Mucosa of stomach (tissue), 1 donor: ENCODE measurements around the gene LHFPL2.

Experiments used
- H3K27me3 ChIP-seq: one replicate; pipeline ENCODE4 v1.7.0; 2013; ENCODE audit warnings: mild to moderate bottlenecking, low read length; ENCODE audit not compliant: control insufficient read depth, insufficient read depth
- H3K36me3 ChIP-seq: one replicate; pipeline ENCODE4 v1.7.0; 2013; ENCODE audit warnings: low read length; ENCODE audit not compliant: control insufficient read depth, insufficient read depth
- H3K4me1 ChIP-seq: one replicate; pipeline ENCODE4 v1.7.0; 2013; ENCODE audit warnings: mild to moderate bottlenecking, low read length; ENCODE audit not compliant: control insufficient read depth, insufficient read depth
- H3K4me3 ChIP-seq: one replicate; pipeline ENCODE4 v1.7.0; 2013; ENCODE audit warnings: low read length
- H3K9ac ChIP-seq: one replicate; pipeline ENCODE4 v1.7.0; 2013; ENCODE audit warnings: mild to moderate bottlenecking, low read length, moderate library complexity
- H3K9me3 ChIP-seq: one replicate; pipeline ENCODE4 v1.7.0; 2013; ENCODE audit warnings: mild to moderate bottlenecking, low read length, moderate library complexity; ENCODE audit not compliant: control insufficient read depth
- donor health status: Pancreatic carcinoma.

Gene LHFPL2

GRCh38 chr5:78611126-78611605 is 37.4 kb downstream of the LHFPL2 start:
- Histone ChIP-seq H3K36me3 (no peaks in the 10 kb centered on the region), H3K9me3 (no peaks in the 10 kb centered on the region), H3K4me3 (no peak overlapping the region), H3K9ac (no peak overlapping the region), H3K4me1 (no peaks in the 10 kb centered on the region), H3K27me3 (no peaks in the 10 kb centered on the region)

- Histone ChIP-seq H3K27me3 (no peaks in the 10 kb centered on the region), H3K4me1 (no peaks in the 10 kb centered on the region), H3K9ac (no peak overlapping the region), H3K4me3 (no peak overlapping the region), H3K9me3 (no peaks in the 10 kb centered on the region), H3K36me3 (no peaks in the 10 kb centered on the region)
Measured at GRCh38 chr5:78610636-78611035, 37.9 kb downstream of the LHFPL2 start.

- H3K4me3 ChIP-seq = no peak overlapping the region
- peaks cover 3% of the 10 kb centered on the region for H3K4me1 ChIP-seq
- peak overlapping the region; percentile 3 for H3K9ac ChIP-seq
Measured at GRCh38 chr5:78610163-78610583, 38.4 kb downstream of the LHFPL2 start.

GRCh38 chr5:78607864-78608263 is 40.7 kb downstream of the LHFPL2 start:
- Histone ChIP-seq H3K9me3 (no peaks in the 10 kb centered on the region), H3K9ac (no peak overlapping the region), H3K4me3 (no peak overlapping the region), H3K36me3 (no peaks in the 10 kb centered on the region), H3K4me1 (peaks cover 12% of the 10 kb centered on the region), H3K27me3 (no peaks in the 10 kb centered on the region)

More at GRCh38 chr5:78610163-78610583, 38.4 kb downstream of the LHFPL2 start:
- H3K36me3 ChIP-seq = no peaks in the 10 kb centered on the region
- H3K9me3 ChIP-seq = no peaks in the 10 kb centered on the region
- no peaks in the 10 kb centered on the region for H3K27me3 ChIP-seq

GRCh38 chr5:78606241-78606640 is 42.3 kb downstream of the LHFPL2 start:
- H3K9ac ChIP-seq = no peak overlapping the region
- H3K4me3 ChIP-seq = no peak overlapping the region
- peaks cover 25% of the 10 kb centered on the region for H3K4me1 ChIP-seq
- H3K27me3 ChIP-seq = no peaks in the 10 kb centered on the region
- no peaks in the 10 kb centered on the region for H3K36me3 ChIP-seq
- no peaks in the 10 kb centered on the region for H3K9me3 ChIP-seq

GRCh38 chr5:78605611-78606010 is 43.0 kb downstream of the LHFPL2 start:
- Histone ChIP-seq H3K4me3 (no peak overlapping the region), H3K4me1 (peaks cover 29% of the 10 kb centered on the region), H3K27me3 (no peaks in the 10 kb centered on the region), H3K9me3 (no peaks in the 10 kb centered on the region), H3K9ac (no peak overlapping the region), H3K36me3 (no peaks in the 10 kb centered on the region)

GRCh38 chr5:78604689-78605285 is 43.8 kb downstream of the LHFPL2 start:
- Histone ChIP-seq H3K4me1 (peaks cover 30% of the 10 kb centered on the region), H3K4me3 (no peak overlapping the region), H3K9me3 (no peaks in the 10 kb centered on the region), H3K9ac (no peak overlapping the region), H3K27me3 (no peaks in the 10 kb centered on the region), H3K36me3 (no peaks in the 10 kb centered on the region)

GRCh38 chr5:78603636-78604175 is 44.9 kb downstream of the LHFPL2 start:
- Histone ChIP-seq H3K4me3 (no peak overlapping the region), H3K4me1 (peaks cover 30% of the 10 kb centered on the region), H3K9ac (no peak overlapping the region), H3K9me3 (no peaks in the 10 kb centered on the region), H3K36me3 (no peaks in the 10 kb centered on the region), H3K27me3 (no peaks in the 10 kb centered on the region)

GRCh38 chr5:78602400-78602799 is 46.2 kb downstream of the LHFPL2 start:
- Histone ChIP-seq H3K27me3 (no peaks in the 10 kb centered on the region), H3K9me3 (no peaks in the 10 kb centered on the region), H3K9ac (no peak overlapping the region), H3K36me3 (no peaks in the 10 kb centered on the region), H3K4me3 (no peak overlapping the region), H3K4me1 (peaks cover 34% of the 10 kb centered on the region)

GRCh38 chr5:78601559-78602314 is 46.8 kb downstream of the LHFPL2 start:
- no peaks in the 10 kb centered on the region for H3K36me3 ChIP-seq
- no peaks in the 10 kb centered on the region for H3K27me3 ChIP-seq
- peaks cover 34% of the 10 kb centered on the region for H3K4me1 ChIP-seq
- H3K9me3 ChIP-seq = no peaks in the 10 kb centered on the region
- H3K9ac ChIP-seq = no peak overlapping the region
- H3K4me3 ChIP-seq = no peak overlapping the region

- H3K9me3 ChIP-seq = no peaks in the 10 kb centered on the region
- H3K9ac ChIP-seq = no peak overlapping the region
- no peaks in the 10 kb centered on the region for H3K36me3 ChIP-seq
- no peaks in the 10 kb centered on the region for H3K27me3 ChIP-seq
- H3K4me1 ChIP-seq = peaks cover 34% of the 10 kb centered on the region
- H3K4me3 ChIP-seq = no peak overlapping the region
Measured at GRCh38 chr5:78600687-78601414, 47.7 kb downstream of the LHFPL2 start.

GRCh38 chr5:78598973-78599372 is 49.6 kb downstream of the LHFPL2 start:
- no peak overlapping the region for H3K9ac ChIP-seq
- H3K4me1 ChIP-seq = peaks cover 38% of the 10 kb centered on the region
- H3K27me3 ChIP-seq = no peaks in the 10 kb centered on the region
- no peak overlapping the region for H3K4me3 ChIP-seq
- H3K9me3 ChIP-seq = no peaks in the 10 kb centered on the region
- H3K36me3 ChIP-seq = no peaks in the 10 kb centered on the region
